ENCODE measurements around the gene SPATA31A6.
"Not testable (repeated sequence)": the region's sequence is repeated elsewhere in the genome, so short reads cannot be mapped to it uniquely, and the experiment has no call there.

Gene SPATA31A6

GRCh38 chr9:42183359-42183758 is at the start of gene SPATA31A6:
Gene SPATA31A6 (plus strand): TSS chr9:42183659. CDS start chr9:42183688, 29 bp downstream.
- not testable (repeated sequence) for DNase-seq (ENCODE audit: extremely low read depth in 1 of 2, low read depth in 1 of 2)

- not testable (repeated sequence) for DNase-seq (ENCODE audit: extremely low read depth in 1 of 2, low read depth in 1 of 2)
Observed at GRCh38 chr9:42160299-42160698, 23.2 kb upstream of the SPATA31A6 start.

- not testable (repeated sequence) for DNase-seq (ENCODE audit: extremely low read depth in 1 of 2, low read depth in 1 of 2)
Observed at GRCh38 chr9:42219861-42220260, 36.4 kb downstream of the SPATA31A6 start.

GRCh38 chr9:42223230-42223629 is 39.8 kb downstream of the SPATA31A6 start:
- DNase-seq (ENCODE audit: extremely low read depth in 1 of 2, low read depth in 1 of 2) = not testable (repeated sequence)

GRCh38 chr9:42233031-42233430 is 49.6 kb downstream of the SPATA31A6 start:
- DNase-seq (ENCODE audit: extremely low read depth in 1 of 2, low read depth in 1 of 2) = not testable (repeated sequence)

GRCh38 chr9:42234610-42235009 is 51.2 kb downstream of the SPATA31A6 start:
- DNase-seq (ENCODE audit: extremely low read depth in 1 of 2, low read depth in 1 of 2) = not testable (repeated sequence)

DNA sequence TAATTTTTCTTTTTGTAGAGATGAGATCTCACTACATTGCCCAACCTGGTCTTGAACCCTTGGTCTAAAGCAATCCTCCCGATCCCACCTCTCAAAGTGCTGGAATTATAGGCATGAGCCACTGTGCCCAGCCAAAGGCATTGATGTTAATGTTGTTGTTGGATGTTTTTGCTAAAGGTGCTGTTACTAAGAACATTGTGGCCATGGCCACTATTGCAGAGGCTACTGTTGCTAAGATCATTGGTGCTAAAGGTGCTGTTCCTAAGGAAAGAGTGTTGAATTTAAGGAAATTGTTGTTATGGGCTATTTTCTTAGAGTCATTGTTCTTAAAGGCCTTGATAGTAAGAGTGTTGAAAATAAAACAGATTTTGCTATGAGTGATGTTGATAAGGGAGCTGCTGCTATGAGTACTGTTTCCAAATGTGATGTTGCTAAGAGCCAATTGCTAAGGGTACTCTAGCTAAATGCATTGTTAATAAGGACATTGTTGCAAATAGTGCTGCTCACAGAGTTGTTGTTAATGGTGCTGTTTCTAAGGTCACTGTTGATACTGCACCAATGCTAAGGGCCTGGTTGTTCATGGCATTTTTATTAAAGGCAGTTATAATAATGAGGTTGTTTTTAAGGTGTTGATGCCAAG is 52.0 kb downstream of the SPATA31A6 start:
- DNase-seq (ENCODE audit: extremely low read depth in 1 of 2, low read depth in 1 of 2) = not testable (repeated sequence)

GRCh38 chr9:42236097-42236496 is 52.6 kb downstream of the SPATA31A6 start:
- not testable (repeated sequence) for DNase-seq (ENCODE audit: extremely low read depth in 1 of 2, low read depth in 1 of 2)

DNA sequence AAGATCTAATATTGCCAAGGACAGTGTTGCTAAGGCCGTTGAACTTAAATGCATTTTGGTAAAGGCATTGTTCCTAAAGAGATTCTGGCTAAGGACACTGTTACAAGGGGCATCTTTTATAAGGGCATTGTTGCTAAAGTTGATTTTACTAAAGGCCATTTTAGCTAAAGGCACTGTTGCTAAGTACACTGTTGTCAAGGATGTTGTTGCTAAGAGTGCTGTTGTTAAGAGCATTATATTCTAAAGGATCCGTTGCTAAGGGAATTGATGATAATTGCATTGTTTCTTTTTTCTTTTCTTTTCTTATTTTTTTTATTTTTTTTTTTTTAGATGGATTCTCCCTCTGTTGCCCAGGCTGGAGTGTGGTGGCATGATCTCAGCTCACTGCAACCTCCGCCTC is 53.9 kb downstream of the SPATA31A6 start:
- not testable (repeated sequence) for DNase-seq (ENCODE audit: extremely low read depth in 1 of 2, low read depth in 1 of 2)

GRCh38 chr9:42238862-42239261 is 55.4 kb downstream of the SPATA31A6 start:
- DNase-seq (ENCODE audit: extremely low read depth in 1 of 2, low read depth in 1 of 2) = not testable (repeated sequence)

Measured in stimulated activated CD8-positive, alpha-beta memory T cell treated with anti-CD3 and anti-CD28 coated beads, Interleukin-7, amount 100 ng/mL, for 48 hours (primary cell).